ENCODE data around the gene VASH2.

- TF ChIP-seq CTCF (IDR thresholded peaks at IDR 0.05 in 8 of 11, conservative IDR thresholded peaks at IDR 0.05 in 3 of 11) (no peak), POLR2A (IDR thresholded peaks at IDR 0.05) (no peak)
These were observed 21.7 kb upstream of the VASH2 start for GRCh38 chr1:212928323-212929291.

Measured in spleen (tissue), 7 donors.